ENCODE results near the gene DDN. TPM values are rescaled to one million over a fixed set of nuclear protein-coding genes. Genes with fewer than 3 reads are reported as not detected.

Gene DDN
- polyA plus RNA-seq, 1 experiment, result 0.07 TPM

- H3K36me3 ChIP-seq (ENCODE audit: control insufficient read depth, insufficient read depth, low read length), result peaks cover 4% of the 10 kb centered on the region
- CTCF ChIA-PET, result interaction anchor here (0.7 to 27.0 kb wide), 22 partner anchors 9 to 238 kb away, joined by 3 to 757 read pairs (median 6); partner anchors contain the start of genes ARF3, DDX23, FKBP11 and PRKAG1
- 0 out of 2 replicates have a peak overlapping the region, but pooled peaks have one; percentile 10 for H3K4me3 ChIP-seq (ENCODE audit: low read depth, low read length)
- no peak for DNase-seq (ENCODE audit: low read depth)
- peaks cover 7% of the 10 kb centered on the region for H3K27me3 ChIP-seq (ENCODE audit: control insufficient read depth, insufficient read depth, low read length)
- POLR2A ChIA-PET, result no interaction called here
- TF ChIP-seq CTCF (IDR thresholded peaks at IDR 0.05; ENCODE audit: insufficient read depth, low read depth, low read length), result peak; percentile 88
Observed at GRCh38 chr12:48996794-48997718, 2.1 kb downstream of the DDN start.

GRCh38 chr12:48995086-48995879 lies 3.9 kb downstream of the DDN start:
- ChIA-PET CTCF (interaction anchor here (0.6 to 27.0 kb wide), 16 partner anchors 11 to 145 kb away, joined by 3 to 757 read pairs (median 7); partner anchors contain the start of genes ARF3, DDX23, FKBP11 and PRKAG1), POLR2A (no interaction called here)
- peak; percentile 83 for TF ChIP-seq CTCF (IDR thresholded peaks at IDR 0.05; ENCODE audit: insufficient read depth, low read depth, low read length)
- Histone ChIP-seq H3K27me3 (ENCODE audit: control insufficient read depth, insufficient read depth, low read length) (peaks cover 9% of the 10 kb centered on the region), H3K36me3 (ENCODE audit: control insufficient read depth, insufficient read depth, low read length) (no peaks in the 10 kb centered on the region), H3K4me3 (ENCODE audit: low read depth, low read length) (no peak overlapping the region)
- no peak for DNase-seq (ENCODE audit: low read depth)

- ChIA-PET CTCF (interaction anchor here (1.4 to 27.0 kb wide), 8 partner anchors 11 to 141 kb away, joined by 4 to 757 read pairs (median 7); partner anchors contain the start of genes ARF3, DDX23, WNT1 and WNT10B), POLR2A (no interaction called here)
- no peak for DNase-seq (ENCODE audit: low read depth)
- no peak for TF ChIP-seq CTCF (IDR thresholded peaks at IDR 0.05; ENCODE audit: insufficient read depth, low read depth, low read length)
- Histone ChIP-seq H3K27me3 (ENCODE audit: control insufficient read depth, insufficient read depth, low read length) (peaks cover 11% of the 10 kb centered on the region), H3K36me3 (ENCODE audit: control insufficient read depth, insufficient read depth, low read length) (no peaks in the 10 kb centered on the region), H3K4me3 (ENCODE audit: low read depth, low read length) (no peak overlapping the region)
Observed at GRCh38 chr12:48994224-48995085, 4.7 kb downstream of the DDN start.

- ChIA-PET POLR2A (no interaction called here), CTCF (interaction anchor here (1.0 to 27.0 kb wide), 5 partner anchors 19 to 141 kb away, joined by 3 to 757 read pairs (median 13); partner anchors contain the start of genes ARF3, DDX23, WNT1 and WNT10B)
- no peak for DNase-seq (ENCODE audit: low read depth)
- Histone ChIP-seq H3K27me3 (ENCODE audit: control insufficient read depth, insufficient read depth, low read length) (peaks cover 13% of the 10 kb centered on the region), H3K4me3 (ENCODE audit: low read depth, low read length) (no peak overlapping the region), H3K36me3 (ENCODE audit: control insufficient read depth, insufficient read depth, low read length) (no peaks in the 10 kb centered on the region)
- no peak for TF ChIP-seq CTCF (IDR thresholded peaks at IDR 0.05; ENCODE audit: insufficient read depth, low read depth, low read length)
Observed at GRCh38 chr12:48993787-48994186, 5.4 kb downstream of the DDN start.
